ENCODE data around the gene TRIM2.

Gene TRIM2

DNA sequence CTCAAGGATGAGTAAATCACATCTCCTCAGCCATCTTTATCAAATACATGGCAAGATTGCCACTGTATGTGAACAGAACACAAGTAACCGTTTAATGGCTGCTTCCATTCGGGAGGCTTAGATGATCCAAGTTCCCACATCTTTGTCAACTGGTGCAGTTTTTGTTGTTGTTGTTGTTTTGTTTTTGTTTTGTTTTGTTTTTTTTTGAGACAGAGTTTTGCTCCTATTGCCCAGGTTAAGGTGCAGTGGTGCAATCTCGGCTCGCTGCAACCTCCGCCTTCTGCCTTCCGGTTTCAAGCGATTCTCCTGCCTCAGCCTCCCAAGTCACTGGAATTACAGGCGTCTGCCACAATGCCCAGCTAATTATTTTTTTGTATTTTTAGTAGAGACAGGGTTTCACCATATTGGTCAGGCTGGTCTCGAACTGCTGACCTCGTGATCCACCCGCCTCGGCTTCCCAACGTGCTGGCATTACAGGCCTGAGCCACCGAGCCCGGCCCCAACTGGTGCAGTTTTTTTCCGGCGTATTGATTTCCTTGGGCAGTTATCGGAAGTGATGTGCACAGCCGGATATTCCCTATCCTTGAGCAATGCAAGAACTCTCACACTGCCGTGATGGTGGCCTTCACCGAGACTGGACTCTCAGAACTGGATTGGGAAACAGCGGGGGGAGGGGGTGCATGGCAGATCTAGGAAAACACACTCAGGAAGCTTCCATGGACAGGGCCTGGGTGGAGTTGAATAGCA, 29.2 kb upstream of the TRIM2 start:
- H3K27me3 Mint-ChIP-seq = peaks cover 41% of the 10 kb centered on the region
- H3K36me3 Mint-ChIP-seq (ENCODE audit: insufficient read depth) = peaks cover 2% of the 10 kb centered on the region
- no peak for ATAC-seq (replicated peaks; ENCODE audit: extremely low read depth, poor library complexity, severe bottlenecking)
- no peak for DNase-seq (ENCODE audit: low spot score in 2 of 2)
- no peaks in the 10 kb centered on the region for H3K4me1 Mint-ChIP-seq
- H3K4me3 Mint-ChIP-seq = no peak overlapping the region
- no peak overlapping the region for H3K27ac Mint-ChIP-seq (ENCODE audit: low read depth)
- no peaks in the 10 kb centered on the region for H3K9me3 Mint-ChIP-seq

DNA sequence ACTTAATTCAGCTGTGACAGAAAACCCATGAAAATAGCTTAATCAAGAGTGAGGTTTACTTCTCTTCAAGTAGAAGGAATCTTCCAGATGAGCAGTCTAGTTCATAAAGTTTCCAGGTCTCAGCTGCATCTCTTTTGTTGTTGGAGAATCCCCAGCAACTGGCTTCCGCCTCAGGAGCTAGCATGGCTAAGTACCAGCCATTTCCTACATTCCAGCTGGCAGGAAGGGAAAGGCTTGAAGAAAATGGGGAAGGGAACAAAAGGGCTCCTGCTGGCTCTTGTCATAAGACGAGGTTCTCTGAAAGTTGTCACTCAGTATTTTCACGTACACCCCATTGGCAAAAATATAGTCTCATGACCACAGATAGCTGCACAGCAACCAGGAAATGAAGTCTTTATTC, 27.3 kb upstream of the TRIM2 start:
- Mint-ChIP-seq H3K4me1 (no peaks in the 10 kb centered on the region), H3K27me3 (peaks cover 36% of the 10 kb centered on the region), H3K9me3 (no peaks in the 10 kb centered on the region), H3K27ac (ENCODE audit: low read depth) (no peak overlapping the region), H3K4me3 (no peak overlapping the region), H3K36me3 (ENCODE audit: insufficient read depth) (peaks cover 2% of the 10 kb centered on the region)
- no peak for ATAC-seq (replicated peaks; ENCODE audit: extremely low read depth, poor library complexity, severe bottlenecking)
- no peak for DNase-seq (ENCODE audit: low spot score in 2 of 2)

DNA sequence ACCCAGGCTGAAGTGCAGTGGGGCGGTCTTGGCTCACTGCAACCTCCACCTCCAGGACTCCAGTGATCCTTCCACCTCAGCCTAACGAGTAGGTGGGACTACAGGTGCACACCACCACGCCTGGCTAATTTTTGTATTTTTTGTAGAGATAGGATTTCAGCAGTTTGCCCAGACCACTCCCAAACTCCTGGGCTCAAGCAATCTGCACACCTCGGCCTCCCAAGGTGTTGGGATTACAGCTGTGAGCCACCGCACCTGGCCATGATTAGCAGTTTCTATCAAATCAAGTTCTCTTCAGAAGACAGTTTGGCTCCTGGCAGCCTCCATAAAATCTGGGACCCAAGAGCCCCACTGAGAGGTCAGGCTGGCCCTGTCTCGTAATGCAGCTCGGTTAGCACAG, 26.4 kb upstream of the TRIM2 start:
- H3K27ac Mint-ChIP-seq (ENCODE audit: low read depth) = no peak overlapping the region
- DNase-seq (ENCODE audit: low spot score in 2 of 2) (no peak), ATAC-seq (replicated peaks; ENCODE audit: extremely low read depth, poor library complexity, severe bottlenecking) (no peak)
- H3K4me3 Mint-ChIP-seq = no peak overlapping the region
- no peaks in the 10 kb centered on the region for H3K4me1 Mint-ChIP-seq
- peaks cover 2% of the 10 kb centered on the region for H3K36me3 Mint-ChIP-seq (ENCODE audit: insufficient read depth)
- no peaks in the 10 kb centered on the region for H3K9me3 Mint-ChIP-seq
- H3K27me3 Mint-ChIP-seq = peaks cover 32% of the 10 kb centered on the region

DNA sequence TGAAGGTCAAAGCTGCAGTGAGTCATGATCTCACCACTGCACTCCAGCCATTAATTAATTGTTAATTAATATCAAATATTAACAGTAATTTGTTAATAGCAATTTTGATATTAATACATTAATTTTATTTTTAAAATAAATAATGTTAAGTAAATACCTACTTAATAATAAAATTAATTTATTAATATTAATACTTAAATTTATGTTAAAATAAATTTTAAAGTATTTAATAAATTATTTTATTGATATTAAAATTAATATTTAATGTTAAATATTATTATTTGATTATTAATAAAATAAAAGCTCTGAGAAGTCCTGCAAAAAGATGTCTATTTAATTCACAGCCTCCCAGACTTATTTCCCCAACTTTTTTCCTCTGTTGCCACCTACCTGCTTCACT, 25.1 kb upstream of the TRIM2 start:
- ATAC-seq (replicated peaks; ENCODE audit: extremely low read depth, poor library complexity, severe bottlenecking) (no peak), DNase-seq (ENCODE audit: low spot score in 2 of 2) (no peak)
- Mint-ChIP-seq H3K27me3 (peaks cover 29% of the 10 kb centered on the region), H3K9me3 (no peaks in the 10 kb centered on the region), H3K27ac (ENCODE audit: low read depth) (no peak overlapping the region), H3K36me3 (ENCODE audit: insufficient read depth) (peaks cover 2% of the 10 kb centered on the region), H3K4me1 (no peaks in the 10 kb centered on the region), H3K4me3 (no peak overlapping the region)

DNA sequence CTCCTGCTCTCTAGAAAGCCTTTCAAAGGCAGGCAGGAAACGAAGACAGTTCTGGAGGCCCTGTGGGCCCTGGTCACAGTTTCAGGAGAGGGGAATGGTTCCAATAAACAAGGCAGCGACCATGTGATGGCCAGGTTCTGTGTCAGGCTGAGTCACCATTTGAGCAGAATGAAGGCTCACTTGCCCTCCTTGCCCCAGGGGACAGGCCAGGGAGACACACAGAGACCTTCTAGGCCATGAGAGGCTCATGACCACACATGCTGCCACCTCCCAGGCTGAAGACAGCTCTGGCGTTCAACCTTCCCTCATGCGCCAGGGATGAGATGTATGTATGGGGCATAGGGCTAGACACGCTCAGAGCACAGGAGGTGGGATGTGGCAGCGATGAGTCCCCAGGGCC, 22.9 kb upstream of the TRIM2 start:
- peaks cover 2% of the 10 kb centered on the region for H3K36me3 Mint-ChIP-seq (ENCODE audit: insufficient read depth)
- DNase-seq (ENCODE audit: low spot score in 2 of 2) = no peak
- no peak overlapping the region for H3K4me3 Mint-ChIP-seq
- no peaks in the 10 kb centered on the region for H3K9me3 Mint-ChIP-seq
- no peak for ATAC-seq (replicated peaks; ENCODE audit: extremely low read depth, poor library complexity, severe bottlenecking)
- H3K27ac Mint-ChIP-seq (ENCODE audit: low read depth) = no peak overlapping the region
- H3K27me3 Mint-ChIP-seq = peaks cover 18% of the 10 kb centered on the region
- no peaks in the 10 kb centered on the region for H3K4me1 Mint-ChIP-seq

DNA sequence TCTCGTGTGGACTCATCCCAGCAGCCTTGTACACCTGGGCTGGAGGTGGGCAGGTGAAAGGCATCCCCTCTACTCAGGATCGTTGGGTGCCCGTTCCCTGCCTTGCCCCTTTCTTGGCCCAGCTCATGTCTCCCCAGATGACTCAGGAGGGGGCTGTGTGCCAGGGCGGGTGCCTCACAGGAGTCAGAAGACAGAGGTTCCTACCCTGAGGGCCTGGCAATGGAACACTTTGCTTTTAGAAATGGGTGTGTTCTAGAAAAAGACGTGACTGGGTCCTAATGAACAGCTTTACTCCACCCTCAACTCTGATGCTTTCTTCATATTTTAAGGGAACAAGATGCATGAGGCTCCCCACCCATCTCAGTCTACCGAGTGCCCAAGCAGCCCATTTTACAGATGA, 22.5 kb upstream of the TRIM2 start:
- Mint-ChIP-seq H3K27me3 (peaks cover 18% of the 10 kb centered on the region), H3K27ac (ENCODE audit: low read depth) (no peak overlapping the region), H3K9me3 (no peaks in the 10 kb centered on the region), H3K36me3 (ENCODE audit: insufficient read depth) (peaks cover 2% of the 10 kb centered on the region), H3K4me1 (no peaks in the 10 kb centered on the region), H3K4me3 (no peak overlapping the region)
- DNase-seq (ENCODE audit: low spot score in 2 of 2) (no peak), ATAC-seq (replicated peaks; ENCODE audit: extremely low read depth, poor library complexity, severe bottlenecking) (no peak)

DNA sequence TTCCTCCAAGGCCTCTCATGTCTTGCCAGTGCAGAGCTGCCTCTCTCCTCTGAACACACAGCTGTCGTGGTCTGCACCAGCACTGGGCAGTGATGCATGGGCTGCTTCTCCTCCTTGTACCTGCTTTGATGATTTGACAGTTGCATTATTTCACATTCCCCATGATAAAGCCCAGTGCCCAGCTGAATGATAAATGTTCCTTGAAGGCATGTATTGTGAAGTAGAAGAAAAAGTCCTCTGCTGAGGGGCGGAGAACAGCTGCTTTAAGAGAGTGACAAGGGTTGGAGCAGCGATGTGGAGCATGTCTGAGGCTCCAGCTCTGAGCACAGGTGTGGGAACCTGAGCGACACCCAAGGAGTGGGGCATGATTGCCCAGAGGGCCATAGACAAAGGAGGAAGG, 21.1 kb upstream of the TRIM2 start:
- no peak overlapping the region for H3K4me3 Mint-ChIP-seq
- H3K36me3 Mint-ChIP-seq (ENCODE audit: insufficient read depth) = peaks cover 2% of the 10 kb centered on the region
- no peaks in the 10 kb centered on the region for H3K4me1 Mint-ChIP-seq
- ATAC-seq (replicated peaks; ENCODE audit: extremely low read depth, poor library complexity, severe bottlenecking) (no peak), DNase-seq (ENCODE audit: low spot score in 2 of 2) (no peak)
- H3K9me3 Mint-ChIP-seq = no peaks in the 10 kb centered on the region
- peaks cover 29% of the 10 kb centered on the region for H3K27me3 Mint-ChIP-seq
- H3K27ac Mint-ChIP-seq (ENCODE audit: low read depth) = no peak overlapping the region

DNA sequence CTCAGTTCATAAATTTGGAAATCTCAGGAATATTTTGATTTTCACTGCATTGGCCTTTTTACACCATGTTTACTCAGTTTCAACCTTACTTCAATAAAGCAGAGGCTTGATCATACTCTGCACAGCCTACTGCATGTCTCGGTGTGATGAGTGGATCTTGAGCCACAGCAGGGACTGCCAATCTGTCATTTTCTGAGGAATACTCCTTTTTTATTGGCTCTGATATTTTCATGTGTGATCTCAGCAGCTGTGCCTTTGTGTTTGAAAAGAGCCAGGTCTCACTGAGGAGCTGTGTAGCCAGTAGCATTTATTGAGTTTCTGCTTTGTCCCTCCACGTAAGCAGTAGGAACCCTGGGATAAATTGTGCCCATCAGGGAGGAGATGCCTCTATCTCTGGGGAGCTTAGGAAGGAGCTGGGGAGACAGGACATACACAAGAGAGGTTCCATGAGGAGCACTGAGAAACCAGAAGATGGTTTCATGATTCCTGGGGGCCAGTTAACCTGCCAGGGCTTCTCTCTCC, 18.9 kb upstream of the TRIM2 start:
- Mint-ChIP-seq H3K9me3 (no peaks in the 10 kb centered on the region), H3K27me3 (peaks cover 41% of the 10 kb centered on the region), H3K4me1 (no peaks in the 10 kb centered on the region), H3K36me3 (ENCODE audit: insufficient read depth) (peaks cover 2% of the 10 kb centered on the region), H3K4me3 (no peak overlapping the region), H3K27ac (ENCODE audit: low read depth) (no peak overlapping the region)
- ATAC-seq (replicated peaks; ENCODE audit: extremely low read depth, poor library complexity, severe bottlenecking) (no peak), DNase-seq (ENCODE audit: low spot score in 2 of 2) (no peak)

DNA sequence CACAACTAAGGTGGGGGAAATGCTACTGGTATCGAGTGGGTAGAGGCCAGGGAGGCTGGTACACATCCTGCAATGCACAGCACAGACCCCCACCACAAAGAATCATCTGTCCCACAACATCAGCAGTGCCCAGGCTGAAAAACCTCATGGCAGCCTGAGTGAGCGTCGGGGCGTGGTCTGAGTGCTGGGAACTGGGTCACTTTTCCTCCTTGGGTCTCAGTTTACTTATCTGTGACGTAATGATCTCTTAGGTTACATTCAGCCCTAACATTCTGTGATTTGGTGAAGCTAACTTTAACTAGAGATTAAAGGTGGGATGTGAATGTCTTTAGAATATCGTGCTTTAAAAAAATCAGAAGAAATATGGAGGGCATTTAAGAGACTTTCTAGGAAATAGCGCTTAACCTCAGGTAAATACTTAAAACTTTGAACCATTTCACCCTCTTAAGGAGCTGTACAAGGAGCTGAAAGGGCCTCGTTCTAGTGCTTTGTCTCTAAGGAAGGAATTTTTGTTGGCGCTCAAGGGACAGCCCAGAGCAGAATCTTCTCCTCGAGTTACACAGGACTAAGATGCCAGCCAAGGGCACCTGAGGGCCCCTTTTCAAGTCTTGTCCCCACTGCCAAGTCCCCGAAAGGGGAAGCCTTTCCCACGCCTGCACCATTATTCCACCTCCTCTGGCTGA, 18.1 kb upstream of the TRIM2 start:
- H3K36me3 Mint-ChIP-seq (ENCODE audit: insufficient read depth) = peaks cover 2% of the 10 kb centered on the region
- no peak for ATAC-seq (replicated peaks; ENCODE audit: extremely low read depth, poor library complexity, severe bottlenecking)
- H3K9me3 Mint-ChIP-seq = no peaks in the 10 kb centered on the region
- H3K27ac Mint-ChIP-seq (ENCODE audit: low read depth) = no peak overlapping the region
- no peak for DNase-seq (ENCODE audit: low spot score in 2 of 2)
- no peak overlapping the region for H3K4me3 Mint-ChIP-seq
- no peaks in the 10 kb centered on the region for H3K4me1 Mint-ChIP-seq
- H3K27me3 Mint-ChIP-seq = peaks cover 35% of the 10 kb centered on the region

DNA sequence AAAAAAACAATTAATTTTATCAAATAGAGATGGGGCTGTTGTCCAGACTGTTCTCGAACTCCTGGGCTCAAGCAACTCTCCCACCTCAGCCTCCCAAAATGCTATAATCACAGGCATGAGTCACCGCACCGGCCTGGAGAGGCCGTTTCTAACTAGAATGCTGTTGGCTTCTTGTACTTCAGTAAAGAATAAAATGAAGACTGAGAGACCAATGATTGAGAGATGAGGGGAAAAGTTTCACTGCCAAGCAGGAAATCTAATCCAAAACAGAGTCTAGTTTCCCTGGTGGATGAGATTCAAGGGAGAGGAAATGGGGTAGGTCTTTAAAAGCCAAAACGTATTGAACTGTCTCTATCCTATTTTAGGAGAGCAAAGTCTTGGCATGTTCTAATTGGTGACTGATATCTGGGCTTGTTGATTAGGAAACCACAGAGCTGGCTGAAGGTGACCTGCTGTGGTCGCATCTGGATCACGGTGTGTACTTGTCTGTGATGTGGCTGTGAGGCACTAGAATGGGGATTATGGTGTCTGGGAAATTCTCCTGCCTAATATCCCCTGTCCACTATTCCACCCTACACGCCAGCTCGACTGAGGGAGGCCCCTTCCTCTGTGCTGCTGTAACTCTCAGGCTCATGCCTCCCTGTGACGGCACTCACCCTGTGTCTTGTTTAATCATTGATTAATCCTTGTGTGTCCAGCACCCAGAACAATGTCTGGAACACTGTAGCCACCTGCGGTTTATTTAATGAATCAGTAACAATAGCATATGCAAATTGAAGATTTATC, 15.0 kb upstream of the TRIM2 start:
- DNase-seq (ENCODE audit: low spot score in 2 of 2) = no peak

DNA sequence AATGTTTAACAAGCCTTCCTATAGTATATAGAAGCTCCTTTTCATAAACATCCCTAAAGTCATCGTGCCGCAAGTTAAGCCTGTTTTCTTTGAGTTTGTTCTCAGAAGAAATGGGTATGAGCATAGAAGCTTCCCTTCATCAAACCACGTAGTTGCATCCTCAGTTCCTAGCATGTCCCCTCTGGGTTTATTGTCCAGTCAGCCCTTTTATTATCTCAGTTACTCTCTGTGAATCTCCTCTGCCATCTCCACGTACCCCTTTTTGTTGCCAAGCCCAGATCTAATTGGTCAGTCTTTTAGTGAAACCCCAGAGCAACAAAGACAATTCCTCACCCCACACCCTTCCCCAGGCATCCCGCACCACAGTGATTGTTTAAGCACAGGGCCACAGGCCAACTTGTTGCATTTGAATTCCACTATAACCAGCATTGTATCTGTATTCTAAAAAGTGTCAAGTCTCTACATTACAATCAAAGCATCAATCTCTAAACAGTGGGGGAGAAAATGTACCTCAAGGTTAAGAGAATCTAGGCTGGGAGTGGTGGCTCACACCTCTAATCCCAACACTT, 12.4 kb upstream of the TRIM2 start:
- H3K27ac Mint-ChIP-seq (ENCODE audit: low read depth) = no peak overlapping the region
- H3K4me3 Mint-ChIP-seq = no peak overlapping the region
- peaks cover 38% of the 10 kb centered on the region for H3K27me3 Mint-ChIP-seq
- no peak for ATAC-seq (replicated peaks; ENCODE audit: extremely low read depth, poor library complexity, severe bottlenecking)
- H3K36me3 Mint-ChIP-seq (ENCODE audit: insufficient read depth) = peaks cover 2% of the 10 kb centered on the region
- DNase-seq (ENCODE audit: low spot score in 2 of 2) = no peak
- no peaks in the 10 kb centered on the region for H3K9me3 Mint-ChIP-seq
- H3K4me1 Mint-ChIP-seq = no peaks in the 10 kb centered on the region

More for the DNA sequence above, 15.0 kb upstream of the TRIM2 start:
- Mint-ChIP-seq H3K27ac (ENCODE audit: low read depth) (no peak overlapping the region), H3K36me3 (ENCODE audit: insufficient read depth) (peaks cover 2% of the 10 kb centered on the region), H3K27me3 (peaks cover 39% of the 10 kb centered on the region), H3K4me3 (no peak overlapping the region), H3K9me3 (no peaks in the 10 kb centered on the region), H3K4me1 (no peaks in the 10 kb centered on the region)
- ATAC-seq (replicated peaks; ENCODE audit: extremely low read depth, poor library complexity, severe bottlenecking) = no peak

DNA sequence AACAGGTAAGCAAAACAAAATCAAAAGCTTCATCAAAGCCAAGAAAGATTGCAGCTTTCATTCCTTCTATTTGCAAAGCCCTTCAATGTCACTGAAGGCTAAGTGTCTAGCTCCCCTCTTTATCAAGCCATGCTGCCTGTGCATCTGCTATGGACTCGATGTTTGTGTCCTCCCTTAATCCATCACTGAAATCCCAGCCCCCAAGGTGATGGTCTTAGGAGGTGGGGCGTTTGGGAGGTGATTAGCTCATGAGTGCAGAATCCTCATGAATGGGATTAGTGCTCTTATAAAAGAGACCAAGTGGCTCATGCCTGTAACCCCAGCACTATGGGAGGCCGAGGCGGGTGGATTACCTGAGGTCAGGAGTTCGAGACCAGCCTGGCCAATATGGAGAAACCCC, 6.9 kb upstream of the TRIM2 start:
- Mint-ChIP-seq H3K4me3 (no peak overlapping the region), H3K27me3 (peaks cover 8% of the 10 kb centered on the region), H3K36me3 (ENCODE audit: insufficient read depth) (no peaks in the 10 kb centered on the region), H3K27ac (ENCODE audit: low read depth) (no peak overlapping the region), H3K4me1 (no peaks in the 10 kb centered on the region), H3K9me3 (no peaks in the 10 kb centered on the region)
- no peak for DNase-seq (ENCODE audit: low spot score in 2 of 2)
- no peak for ATAC-seq (replicated peaks; ENCODE audit: extremely low read depth, poor library complexity, severe bottlenecking)

Measured in central memory CD8-positive, alpha-beta T cell (primary cell).